Mesenchymal stem cell (in vitro differentiated cells and primary cell): ENCODE measurements around the gene CCDC148.

Source experiments
- DNase-seq: peaks from one replicate; pipeline ENCODE4 v3.0.0-alpha.2; 2013
- H2AFZ ChIP-seq: one replicate; pipeline ENCODE4 v1.6.1; 2013; ENCODE audit warnings: low read depth, mild to moderate bottlenecking, control low read depth, inconsistent platforms, low read length, moderate library complexity
- H2AK5ac ChIP-seq: 2 replicates; pipeline ENCODE4 v1.6.1; 2013; ENCODE audit warnings: low read length, moderate library complexity, mild to moderate bottlenecking, inconsistent platforms; ENCODE audit not compliant: severe bottlenecking
- H2BK120ac ChIP-seq: one replicate; pipeline ENCODE4 v1.6.1; 2013; ENCODE audit warnings: low read depth, mild to moderate bottlenecking, inconsistent platforms, low read length, moderate library complexity
- H2BK12ac ChIP-seq, 2 experiments: one replicate each; pipeline ENCODE4 v1.6.1; 2013; ENCODE audit warnings: inconsistent platforms in 2 of 2, low read length in 2 of 2, mild to moderate bottlenecking in 2 of 2, moderate library complexity in 2 of 2, control low read depth in 1 of 2
- H2BK15ac ChIP-seq: one replicate; pipeline ENCODE4 v1.6.1; 2013; ENCODE audit warnings: mild to moderate bottlenecking, low read depth, inconsistent platforms; ENCODE audit not compliant: poor library complexity, severe bottlenecking
- H2BK5ac ChIP-seq: 2 replicates; pipeline ENCODE4 v1.6.1; 2013; ENCODE audit warnings: low read depth, mild to moderate bottlenecking, low read length, control low read depth, inconsistent platforms; ENCODE audit not compliant: poor library complexity, severe bottlenecking
- H3K14ac ChIP-seq, 2 experiments: one replicate each; pipeline ENCODE4 v1.6.1; 2013; ENCODE audit warnings: inconsistent platforms in 2 of 2, low read length in 2 of 2, control low read depth in 1 of 2, mild to moderate bottlenecking in 1 of 2, moderate library complexity in 1 of 2
- H3K18ac ChIP-seq, 2 experiments: one replicate each; pipeline ENCODE4 v1.6.1; 2013; ENCODE audit warnings: inconsistent platforms in 2 of 2, low read length in 2 of 2, control low read depth in 1 of 2, low read depth in 1 of 2, mild to moderate bottlenecking in 1 of 2
- H3K23ac ChIP-seq, 2 experiments: one replicate each; pipeline ENCODE4 v1.6.1; 2013; ENCODE audit warnings: inconsistent platforms in 2 of 2, low read length in 2 of 2, mild to moderate bottlenecking in 2 of 2, moderate library complexity in 2 of 2, control low read depth in 1 of 2
- H3K27ac ChIP-seq: 2 replicates; pipeline ENCODE4 v1.5.1; 2013; ENCODE audit warnings: mild to moderate bottlenecking, moderate library complexity, low read length, control low read depth, inconsistent platforms; ENCODE audit not compliant: poor library complexity, severe bottlenecking
- H3K27me3 ChIP-seq, 2 experiments: 2 replicates each; pipeline versions ENCODE4 v1.6.1 to v1.7.0; 2013; ENCODE audit warnings: low read length in 2 of 2, mild to moderate bottlenecking in 2 of 2, moderate library complexity in 2 of 2, control low read depth in 1 of 2, inconsistent platforms in 1 of 2; ENCODE audit not compliant: control insufficient read depth in 1 of 2, insufficient read depth in 1 of 2
- H3K36me3 ChIP-seq, 2 experiments: 2 replicates each; pipeline versions ENCODE4 v1.6.1 to v1.7.0; 2013; ENCODE audit warnings: low read length in 2 of 2, control low read depth in 1 of 2, inconsistent platforms in 1 of 2, low read depth in 1 of 2, mild to moderate bottlenecking in 1 of 2; ENCODE audit not compliant: insufficient read depth in 2 of 2, control insufficient read depth in 1 of 2
- H3K4ac ChIP-seq, 2 experiments: one replicate each; pipeline ENCODE4 v1.6.1; 2013; ENCODE audit warnings: inconsistent platforms in 2 of 2, low read length in 2 of 2, mild to moderate bottlenecking in 2 of 2, moderate library complexity in 2 of 2, control low read depth in 1 of 2, low read depth in 1 of 2
- H3K4me1 ChIP-seq: 2 replicates; pipeline ENCODE4 v1.6.1; 2013; ENCODE audit warnings: low read depth, low read length, control low read depth; ENCODE audit not compliant: control insufficient read depth, insufficient read depth
- H3K4me2 ChIP-seq: 2 replicates; pipeline ENCODE4 v1.6.1; 2013; ENCODE audit warnings: low read length, mild to moderate bottlenecking, inconsistent platforms; ENCODE audit not compliant: poor library complexity, severe bottlenecking
- H3K4me3 ChIP-seq, 2 experiments: 2 replicates each; pipeline versions ENCODE4 v1.5.1 to v1.7.0; 2013; ENCODE audit warnings: low read length in 2 of 2, mild to moderate bottlenecking in 2 of 2, control low read depth in 1 of 2, low read depth in 1 of 2; ENCODE audit not compliant: insufficient read depth in 1 of 2
- H3K79me1 ChIP-seq: replicated peaks from 2 replicates; pipeline ENCODE4 v1.6.1; 2013; ENCODE audit warnings: mild to moderate bottlenecking, control low read depth, low read length, inconsistent platforms; ENCODE audit not compliant: poor library complexity, severe bottlenecking
- H3K9ac ChIP-seq: 2 replicates; pipeline ENCODE4 v1.7.0; 2013; ENCODE audit warnings: mild to moderate bottlenecking, low read length, moderate library complexity
- H3K9me3 ChIP-seq: 2 replicates; pipeline ENCODE4 v1.7.0; 2013; ENCODE audit warnings: mild to moderate bottlenecking, low read length; ENCODE audit not compliant: control insufficient read depth
- H4K8ac ChIP-seq: one replicate; pipeline ENCODE4 v1.6.1; 2013; ENCODE audit warnings: inconsistent platforms, mild to moderate bottlenecking, low read length, moderate library complexity
- H4K91ac ChIP-seq: one replicate; pipeline ENCODE4 v1.6.1; 2013; ENCODE audit warnings: mild to moderate bottlenecking, low read length, inconsistent platforms
- WGBS: methylation state at CpG from one replicate; pipeline ENCODE4 v1.1.7; 2013; ENCODE audit warnings: mixed read lengths; 5-methylcytosine and 5-hydroxymethylcytosine counted together

Gene CCDC148

GRCh38 chr2:158293722-158294121, 162.8 kb downstream of the CCDC148 start:
- Histone ChIP-seq H3K23ac (no peak overlapping the region), H3K4ac (no peak overlapping the region), H2AK5ac (no peak overlapping the region), H3K14ac (no peak overlapping the region), H2AFZ (no peak overlapping the region), H4K8ac (no peak overlapping the region), H2BK15ac (no peak overlapping the region), H3K4me2 (no peak overlapping the region), H3K27ac (no peak overlapping the region), H2BK120ac (no peak overlapping the region), H3K79me1 (no peaks in the 10 kb centered on the region), H3K9ac (no peak overlapping the region), H3K4me1 (no peaks in the 10 kb centered on the region), H4K91ac (no peak overlapping the region), H3K36me3 (no peaks in the 10 kb centered on the region), H3K18ac (no peak overlapping the region), H3K9me3 (no peaks in the 10 kb centered on the region), H3K27me3 (no peaks in the 10 kb centered on the region), H2BK12ac (no peak overlapping the region), H2BK5ac (no peak overlapping the region), H3K4me3 (no peak overlapping the region)
- DNase-seq = no peak
- WGBS = no CpG with 5 or more reads among the region's 3 CpGs

- no peak overlapping the region for H2AK5ac ChIP-seq
- no peak overlapping the region for H3K4me2 ChIP-seq
- H3K23ac ChIP-seq = no peak overlapping the region
- no peak overlapping the region for H3K14ac ChIP-seq
- H3K4me1 ChIP-seq = no peaks in the 10 kb centered on the region
- H3K9me3 ChIP-seq = no peaks in the 10 kb centered on the region
- 74% methylated on average over 2 of the region's 2 CpGs for WGBS
- H3K27me3 ChIP-seq = no peaks in the 10 kb centered on the region
- H3K4ac ChIP-seq = no peak overlapping the region
- DNase-seq = no peak
- no peak overlapping the region for H3K9ac ChIP-seq
- no peak overlapping the region for H2AFZ ChIP-seq
- no peaks in the 10 kb centered on the region for H3K36me3 ChIP-seq
- H2BK12ac ChIP-seq = no peak overlapping the region
- H2BK5ac ChIP-seq = no peak overlapping the region
- no peak overlapping the region for H3K18ac ChIP-seq
- no peaks in the 10 kb centered on the region for H3K79me1 ChIP-seq
- H4K8ac ChIP-seq = no peak overlapping the region
- H4K91ac ChIP-seq = no peak overlapping the region
- H3K27ac ChIP-seq = no peak overlapping the region
- no peak overlapping the region for H3K4me3 ChIP-seq
- H2BK120ac ChIP-seq = no peak overlapping the region
- no peak overlapping the region for H2BK15ac ChIP-seq
These were observed 164.9 kb downstream of the CCDC148 start for GRCh38 chr2:158291544-158292180.

GRCh38 chr2:158290225-158290624, 166.3 kb downstream of the CCDC148 start:
- no peaks in the 10 kb centered on the region for H3K27me3 ChIP-seq
- H3K4me3 ChIP-seq = no peak overlapping the region
- no peak overlapping the region for H3K18ac ChIP-seq

GRCh38 chr2:158276619-158277471, 179.7 kb downstream of the CCDC148 start:
- 43% methylated on average over 1 of the region's 2 CpGs for WGBS
- Histone ChIP-seq H2AK5ac (no peak overlapping the region), H4K91ac (no peak overlapping the region)

More at GRCh38 chr2:158290225-158290624, 166.3 kb downstream of the CCDC148 start:
- no peak overlapping the region for H2BK12ac ChIP-seq
- H3K9ac ChIP-seq = no peak overlapping the region
- no peak overlapping the region for H2BK120ac ChIP-seq
- no peak overlapping the region for H3K14ac ChIP-seq
- H3K23ac ChIP-seq = no peak overlapping the region
- no peaks in the 10 kb centered on the region for H3K9me3 ChIP-seq
- no peaks in the 10 kb centered on the region for H3K79me1 ChIP-seq
- H3K4me1 ChIP-seq = no peaks in the 10 kb centered on the region
- H2BK5ac ChIP-seq = no peak overlapping the region
- no peak overlapping the region for H3K4me2 ChIP-seq
- H3K36me3 ChIP-seq = no peaks in the 10 kb centered on the region
- no peak overlapping the region for H4K91ac ChIP-seq
- no peak overlapping the region for H2AFZ ChIP-seq
- no peak overlapping the region for H2AK5ac ChIP-seq
- H3K27ac ChIP-seq = no peak overlapping the region
- no peak overlapping the region for H2BK15ac ChIP-seq
- H3K4ac ChIP-seq = no peak overlapping the region
- DNase-seq = no peak
- no peak overlapping the region for H4K8ac ChIP-seq
- 72% methylated on average over 5 of the region's 5 CpGs for WGBS

More at GRCh38 chr2:158276619-158277471, 179.7 kb downstream of the CCDC148 start:
- H3K9me3 ChIP-seq = no peaks in the 10 kb centered on the region
- DNase-seq = no peak
- no peak overlapping the region for H3K14ac ChIP-seq
- H3K23ac ChIP-seq = no peak overlapping the region
- no peak overlapping the region for H2BK12ac ChIP-seq
- H3K36me3 ChIP-seq = no peaks in the 10 kb centered on the region
- no peak overlapping the region for H3K4ac ChIP-seq
- no peak overlapping the region for H3K18ac ChIP-seq
- no peak overlapping the region for H2BK120ac ChIP-seq
- no peak overlapping the region for H3K27ac ChIP-seq
- no peak overlapping the region for H2AFZ ChIP-seq
- H3K27me3 ChIP-seq = no peaks in the 10 kb centered on the region
- H2BK15ac ChIP-seq = no peak overlapping the region
- no peak overlapping the region for H3K4me3 ChIP-seq
- H3K9ac ChIP-seq = no peak overlapping the region
- no peaks in the 10 kb centered on the region for H3K4me1 ChIP-seq
- no peak overlapping the region for H3K4me2 ChIP-seq
- H4K8ac ChIP-seq = no peak overlapping the region
- H3K79me1 ChIP-seq = no peaks in the 10 kb centered on the region
- H2BK5ac ChIP-seq = no peak overlapping the region
